ENCODE results near the gene DNAH10. TPM values are rescaled to one million over a fixed set of nuclear protein-coding genes. Genes with fewer than 3 reads are reported as not detected.

The DNAH10 gene
- total and polyA plus RNA-seq, 2 of the 4 experiments (the other 2 are of a cell fraction) = 0.18 to 0.22 TPM

DNA sequence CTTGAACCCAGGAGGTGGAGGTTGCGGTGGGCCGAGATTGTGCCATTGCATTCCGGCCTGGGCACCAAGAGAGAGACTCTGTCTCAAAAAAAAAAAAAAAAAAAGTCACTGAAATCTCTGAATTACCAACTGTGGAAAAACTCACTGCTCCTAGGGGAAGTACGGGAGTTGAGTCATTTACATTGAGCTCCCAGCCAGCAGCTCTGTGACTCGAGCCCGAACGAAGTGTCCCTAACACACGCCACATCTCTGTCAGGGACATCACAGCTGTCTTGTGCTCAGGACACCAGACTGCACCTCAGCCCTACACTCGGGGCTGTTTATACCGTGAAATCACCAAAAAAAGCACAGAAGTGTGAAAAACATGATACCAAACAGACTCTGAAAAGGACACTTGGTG, 28.9 kb upstream of the DNAH10 start:
- CTCF ChIA-PET = no interaction called here
- Histone ChIP-seq H3K56ac (ENCODE audit: extremely low read depth, insufficient read depth, low read length) (no peak overlapping the region), H3K4ac (ENCODE audit: low read depth, low read length) (no peak overlapping the region), H4K20me1 (ENCODE audit: insufficient read depth, low read length) (no peaks in the 10 kb centered on the region), H3K9me1 (ENCODE audit: insufficient read depth, low read length) (no peaks in the 10 kb centered on the region), H2BK5ac (ENCODE audit: low read depth, low read length, poor library complexity, severe bottlenecking) (no peak overlapping the region), H2AK5ac (ENCODE audit: low read depth, low read length) (no peak overlapping the region), H3K36me3 (ENCODE audit: control insufficient read depth, insufficient read depth, low read length) (peaks cover 48% of the 10 kb centered on the region), H2BK15ac (ENCODE audit: low read depth, low read length) (no peak overlapping the region), H2AFZ (replicated peaks; ENCODE audit: low read length, poor library complexity) (no peak overlapping the region), H3K4me2 (ENCODE audit: low read depth, low read length) (no peak overlapping the region), H3K4me1 (ENCODE audit: control insufficient read depth, insufficient read depth, low read length) (no peaks in the 10 kb centered on the region), H2BK20ac (ENCODE audit: low read depth, low read length) (no peak overlapping the region), H3K27me3 (ENCODE audit: control insufficient read depth, insufficient read depth, low read length) (no peaks in the 10 kb centered on the region), H3K23ac (ENCODE audit: low read depth, low read length) (no peak overlapping the region), H3K9ac (ENCODE audit: low read depth, low read length) (no peak overlapping the region), H2AK9ac (replicated peaks; ENCODE audit: low read depth, low read length, poor library complexity) (no peak overlapping the region), H4K5ac (ENCODE audit: low read depth, low read length) (no peak overlapping the region), H3K18ac (ENCODE audit: low read depth, low read length) (no peak overlapping the region), H3K14ac (replicated peaks; ENCODE audit: low read depth, low read length) (no peak overlapping the region), H3K27ac (ENCODE audit: insufficient read depth, low read length) (no peak overlapping the region), H4K91ac (ENCODE audit: insufficient read depth, low read depth, low read length) (no peak overlapping the region), H3K4me3 (ENCODE audit: insufficient read depth, low read depth, low read length) (no peak overlapping the region), H3K9me3 (ENCODE audit: control insufficient read depth, insufficient read depth, low read length) (no peaks in the 10 kb centered on the region), H2BK120ac (ENCODE audit: low read depth, low read length) (no peak overlapping the region), H3K79me1 (ENCODE audit: low read depth in 1 of 2, low read length in 2 of 2) (no peaks in the 10 kb centered on the region), H4K8ac (ENCODE audit: low read depth in 2 of 2, low read length in 2 of 2) (no peak overlapping the region)
- TF ChIP-seq NFE2L2 (IDR thresholded peaks at IDR 0.05; ENCODE audit: low read depth, low read length) (no peak), CTCF (conservative IDR thresholded peaks at IDR 0.05; ENCODE audit: low read depth, low read length) (no peak), RFX5 (IDR thresholded peaks at IDR 0.05; ENCODE audit: low read depth, low read length) (no peak), SMC3 (IDR thresholded peaks at IDR 0.05; ENCODE audit: low read depth, low read length) (no peak), MXI1 (IDR thresholded peaks at IDR 0.05; ENCODE audit: borderline replicate concordance, low read depth, low read length) (no peak), USF2 (IDR thresholded peaks at IDR 0.05; ENCODE audit: low read depth, low read length) (no peak), POLR2A (IDR thresholded peaks at IDR 0.05; ENCODE audit: low read depth, low read length) (no peak)
- in situ Hi-C loops (cut with MboI; ENCODE audit: low sequenced_read_pairs) = no loop called here
- WGBS, 2 experiments (ENCODE audit: extremely low coverage in 2 of 2, insufficient read length in 1 of 2) = 80% methylated on average over 3 of the region's 10 CpGs; no CpG with 5 or more reads in 1 of the 2 experiments
- DNase-seq (peak; percentile 4), ATAC-seq (ENCODE audit: low read depth) (no peak)
- POLR2A ChIA-PET (ENCODE audit: unreplicated experiment) = no interaction called here
- intact Hi-C loops (cut with micrococcal nuclease) = no loop called here
- BruUV-seq (replicated peaks) = no TSS peak
- dilution Hi-C loops (cut with HindIII; ENCODE audit: low sequenced_read_pairs, unreplicated experiment) = no loop called here
